GM12874 (cell line): Measurements from ENCODE around the gene DIO3.

Source experiments
- CTCF ChIP-seq: IDR thresholded peaks from 2 replicates; pipeline ENCODE4 v1.5.1; 2011; ENCODE audit warnings: low read depth, mild to moderate bottlenecking, control low read depth, low read length, moderate library complexity; ENCODE audit not compliant: insufficient read depth

DIO3 gene

GRCh38 chr14:101561897-101562490 is 699 bp downstream of the DIO3 start:
- no peak for TF ChIP-seq CTCF

- TF ChIP-seq CTCF = no peak
Observed at GRCh38 chr14:101562659-101563351, 1.5 kb downstream of the DIO3 start.

- TF ChIP-seq CTCF = no peak
Observed at GRCh38 chr14:101563352-101563653, 2.0 kb downstream of the DIO3 start.

- no peak for TF ChIP-seq CTCF
Observed at GRCh38 chr14:101563654-101564443, 2.6 kb downstream of the DIO3 start.

GRCh38 chr14:101564444-101564776 is 3.1 kb downstream of the DIO3 start:
- no peak for TF ChIP-seq CTCF

GRCh38 chr14:101564819-101565698 is 3.8 kb downstream of the DIO3 start:
- no peak for TF ChIP-seq CTCF

- no peak for TF ChIP-seq CTCF
Observed at GRCh38 chr14:101567252-101567651, 6.0 kb downstream of the DIO3 start.
